ENCODE results near the gene YAF2.
"Not testable (repeated sequence)": the region's sequence is repeated elsewhere in the genome, so short reads cannot be mapped to it uniquely, and the experiment has no call there.

Gene YAF2

DNA sequence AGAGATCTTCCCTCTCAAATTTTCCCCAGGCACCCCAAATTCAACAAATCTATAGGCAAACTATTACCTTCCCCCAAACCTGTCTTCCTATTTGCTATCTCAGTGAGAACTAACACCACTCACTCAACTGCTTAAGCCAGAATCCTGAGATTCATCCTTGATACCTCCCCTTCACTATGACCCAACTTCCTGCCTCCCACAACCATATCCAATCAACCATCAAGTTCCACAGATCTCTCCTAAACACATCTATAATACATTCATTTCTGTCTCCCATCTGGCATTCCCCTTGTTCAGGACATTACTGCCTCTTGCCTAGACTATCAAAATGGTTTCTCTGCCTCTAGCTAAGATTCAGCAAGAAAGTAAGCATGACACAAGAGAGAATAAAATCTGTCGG lies 21.3 kb downstream of the YAF2 start:
- Histone ChIP-seq H3K27ac (ENCODE audit: low read depth, low read length) (no peak overlapping the region), H3K4me3 (ENCODE audit: low read length) (no peak overlapping the region), H3F3A (ENCODE audit: control insufficient read depth, insufficient read depth) (no peaks in the 10 kb centered on the region), H3K9me2 (replicated peaks; ENCODE audit: control insufficient read depth, low read length) (no peaks in the 10 kb centered on the region), H4K20me1 (ENCODE audit: control insufficient read depth, insufficient read depth, low read depth, low read length) (no peaks in the 10 kb centered on the region), H3K9me3 (ENCODE audit: control insufficient read depth, insufficient read depth, low read length) (no peaks in the 10 kb centered on the region), H3K36me3 (ENCODE audit: control insufficient read depth, low read length) (no peaks in the 10 kb centered on the region), H3K4me1 (ENCODE audit: control insufficient read depth, low read length) (peaks cover 5% of the 10 kb centered on the region; the same call in 1 of the 2 replicates), H3K4me2 (ENCODE audit: low read length) (no peak overlapping the region), H3K27me3 (ENCODE audit: control insufficient read depth, low read length) (no peaks in the 10 kb centered on the region), H3K79me2 (ENCODE audit: control insufficient read depth, low read length) (peaks cover 46% of the 10 kb centered on the region)
- TF ChIP-seq, protein P1, sequence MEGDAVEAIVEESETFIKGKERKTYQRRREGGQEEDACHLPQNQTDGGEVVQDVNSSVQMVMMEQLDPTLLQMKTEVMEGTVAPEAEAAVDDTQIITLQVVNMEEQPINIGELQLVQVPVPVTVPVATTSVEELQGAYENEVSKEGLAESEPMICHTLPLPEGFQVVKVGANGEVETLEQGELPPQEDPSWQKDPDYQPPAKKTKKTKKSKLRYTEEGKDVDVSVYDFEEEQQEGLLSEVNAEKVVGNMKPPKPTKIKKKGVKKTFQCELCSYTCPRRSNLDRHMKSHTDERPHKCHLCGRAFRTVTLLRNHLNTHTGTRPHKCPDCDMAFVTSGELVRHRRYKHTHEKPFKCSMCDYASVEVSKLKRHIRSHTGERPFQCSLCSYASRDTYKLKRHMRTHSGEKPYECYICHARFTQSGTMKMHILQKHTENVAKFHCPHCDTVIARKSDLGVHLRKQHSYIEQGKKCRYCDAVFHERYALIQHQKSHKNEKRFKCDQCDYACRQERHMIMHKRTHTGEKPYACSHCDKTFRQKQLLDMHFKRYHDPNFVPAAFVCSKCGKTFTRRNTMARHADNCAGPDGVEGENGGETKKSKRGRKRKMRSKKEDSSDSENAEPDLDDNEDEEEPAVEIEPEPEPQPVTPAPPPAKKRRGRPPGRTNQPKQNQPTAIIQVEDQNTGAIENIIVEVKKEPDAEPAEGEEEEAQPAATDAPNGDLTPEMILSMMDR (IDR thresholded peaks at IDR 0.05; ENCODE audit: low read depth, low read length, poor library complexity, severe bottlenecking), result no peak
- no peak for TF ChIP-seq EZH2phosphoT487 (IDR thresholded peaks at IDR 0.05; ENCODE audit: borderline replicate concordance, low read length)

DNA sequence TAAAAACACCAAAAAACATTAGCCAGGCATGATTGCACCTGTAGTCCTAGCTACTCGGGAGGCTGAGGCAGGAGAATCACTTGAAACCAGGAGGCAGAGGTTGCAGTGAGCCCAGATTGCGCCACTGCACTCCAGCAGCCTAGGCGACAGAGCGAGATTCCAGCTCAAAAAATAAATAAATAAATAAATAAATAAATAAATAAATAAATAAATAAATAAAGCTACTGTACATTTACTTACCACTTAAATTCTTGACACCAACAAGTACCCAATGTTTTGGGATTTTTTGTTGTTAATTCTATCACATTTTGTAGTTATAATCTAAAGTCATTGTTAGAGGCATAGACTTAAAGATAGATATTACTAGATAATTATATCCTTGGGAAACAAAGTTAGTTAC lies 22.3 kb downstream of the YAF2 start:
- not testable (repeated sequence) for H3K9me2 ChIP-seq (replicated peaks; ENCODE audit: control insufficient read depth, low read length); H3F3A ChIP-seq (ENCODE audit: control insufficient read depth, insufficient read depth); H3K36me3 ChIP-seq (ENCODE audit: control insufficient read depth, low read length); H3K27ac ChIP-seq (ENCODE audit: low read depth, low read length); H3K4me2 ChIP-seq (ENCODE audit: low read length); H3K4me1 ChIP-seq (ENCODE audit: control insufficient read depth, low read length); H3K4me3 ChIP-seq (ENCODE audit: low read length); H4K20me1 ChIP-seq (ENCODE audit: control insufficient read depth, insufficient read depth, low read depth, low read length); H3K27me3 ChIP-seq (ENCODE audit: control insufficient read depth, low read length); H3K9me3 ChIP-seq (ENCODE audit: control insufficient read depth, insufficient read depth, low read length)
- H3K79me2 ChIP-seq (ENCODE audit: control insufficient read depth, low read length), result peaks cover 40% of the 10 kb centered on the region

DNA sequence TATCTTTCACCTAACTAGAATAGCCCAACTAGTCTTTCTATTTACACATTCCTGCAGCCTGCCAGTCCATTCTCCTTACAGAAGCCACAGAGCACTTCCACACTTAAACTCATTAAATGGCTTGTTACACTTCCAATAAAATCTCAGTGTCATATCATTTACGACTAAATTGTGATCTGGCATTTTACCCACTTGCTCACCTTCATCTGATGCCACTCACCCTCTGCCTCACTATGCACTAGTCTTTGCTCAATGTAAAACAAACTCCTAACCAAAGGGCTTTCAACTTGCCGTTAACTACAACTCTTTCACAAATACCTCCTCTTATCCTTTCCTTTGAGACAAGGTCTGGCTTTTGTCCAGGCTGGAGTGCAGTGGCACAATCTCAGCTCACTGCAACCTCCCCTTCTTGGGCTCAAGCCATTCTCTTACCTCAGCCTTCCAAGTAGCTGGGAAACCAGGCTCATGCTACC lies 24.1 kb downstream of the YAF2 start:
- Histone ChIP-seq H3K79me2 (ENCODE audit: control insufficient read depth, low read length) (peaks cover 25% of the 10 kb centered on the region), H3K4me2 (ENCODE audit: low read length) (no peak overlapping the region), H3K9me3 (ENCODE audit: control insufficient read depth, insufficient read depth, low read length) (no peaks in the 10 kb centered on the region), H3F3A (ENCODE audit: control insufficient read depth, insufficient read depth) (no peaks in the 10 kb centered on the region), H3K4me3 (ENCODE audit: low read length) (no peak overlapping the region), H3K27ac (ENCODE audit: low read depth, low read length) (no peak overlapping the region), H3K27me3 (ENCODE audit: control insufficient read depth, low read length) (no peaks in the 10 kb centered on the region), H4K20me1 (ENCODE audit: control insufficient read depth, insufficient read depth, low read depth, low read length) (no peaks in the 10 kb centered on the region), H3K4me1 (ENCODE audit: control insufficient read depth, low read length) (peaks cover 5% of the 10 kb centered on the region; the same call in 1 of the 2 replicates), H3K36me3 (ENCODE audit: control insufficient read depth, low read length) (peaks cover 7% of the 10 kb centered on the region), H3K9me2 (replicated peaks; ENCODE audit: control insufficient read depth, low read length) (no peaks in the 10 kb centered on the region)
- TF ChIP-seq, protein P1 (IDR thresholded peaks at IDR 0.05; ENCODE audit: low read depth, low read length, poor library complexity, severe bottlenecking), result no peak
- TF ChIP-seq EZH2phosphoT487 (IDR thresholded peaks at IDR 0.05; ENCODE audit: borderline replicate concordance, low read length), result no peak

DNA sequence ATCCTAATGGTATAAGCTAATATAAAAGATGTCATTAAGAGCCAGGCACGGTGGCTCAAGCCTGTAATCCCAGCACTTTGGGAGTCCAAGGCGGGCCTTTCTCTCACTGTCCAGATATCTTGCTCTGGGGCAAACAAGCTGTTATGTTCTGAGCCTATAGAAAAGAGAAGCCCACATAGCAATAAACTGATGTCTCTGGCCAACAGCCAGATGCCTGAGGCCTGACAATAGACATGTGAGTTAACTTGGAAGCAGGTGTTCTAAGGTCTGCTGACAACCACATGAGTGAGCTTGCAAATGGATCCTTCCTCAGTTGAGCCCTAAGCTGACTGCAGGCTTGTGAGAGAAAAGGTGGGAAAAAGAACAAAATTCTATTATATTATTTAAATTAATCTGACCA lies 25.0 kb downstream of the YAF2 start:
- no peaks in the 10 kb centered on the region for H4K20me1 ChIP-seq (ENCODE audit: control insufficient read depth, insufficient read depth, low read depth, low read length)
- H3K9me2 ChIP-seq (replicated peaks; ENCODE audit: control insufficient read depth, low read length), result no peaks in the 10 kb centered on the region
- H3F3A ChIP-seq (ENCODE audit: control insufficient read depth, insufficient read depth), result no peaks in the 10 kb centered on the region
- H3K4me3 ChIP-seq (ENCODE audit: low read length), result no peak overlapping the region
- H3K27me3 ChIP-seq (ENCODE audit: control insufficient read depth, low read length), result no peaks in the 10 kb centered on the region
- no peak overlapping the region for H3K4me2 ChIP-seq (ENCODE audit: low read length)
- peaks cover 12% of the 10 kb centered on the region for H3K36me3 ChIP-seq (ENCODE audit: control insufficient read depth, low read length)
- TF ChIP-seq EZH2phosphoT487 (IDR thresholded peaks at IDR 0.05; ENCODE audit: borderline replicate concordance, low read length), result no peak
- TF ChIP-seq, protein P1 (IDR thresholded peaks at IDR 0.05; ENCODE audit: low read depth, low read length, poor library complexity, severe bottlenecking), result no peak
- no peaks in the 10 kb centered on the region for H3K9me3 ChIP-seq (ENCODE audit: control insufficient read depth, insufficient read depth, low read length)
- H3K79me2 ChIP-seq (ENCODE audit: control insufficient read depth, low read length), result peaks cover 18% of the 10 kb centered on the region
- H3K27ac ChIP-seq (ENCODE audit: low read depth, low read length), result no peak overlapping the region
- H3K4me1 ChIP-seq (ENCODE audit: control insufficient read depth, low read length), result peaks cover 5% of the 10 kb centered on the region; the same call in 1 of the 2 replicates
